PC-3 (cell line): Measurements from ENCODE around the gene GAMT. TPM values are rescaled to one million over a fixed set of nuclear protein-coding genes. Genes with fewer than 3 reads are reported as not detected.

Experiments
- ATAC-seq: fragments of 200-7000 bp; cut with Tn5 transposase; 2 replicates; pipeline ENCODE4 v1.9.1; 2020; ENCODE audit warnings: mild to moderate bottlenecking, moderate library complexity
- BruUV-seq: library from RNA; stranded (reverse); fragments of 400-500 nt; replicated peaks from 2 replicates; lab custom pipeline; 2021; lab: Mats Ljungman, UMichigan
- CTCF ChIA-PET: fragments of 300-600 bp; sonication (Branson Sonifier 250); formaldehyde crosslinking; loops from one replicate; lab custom pipeline; 2022; ENCODE audit warnings: antibody characterized with exemption; lab: Charles Lee
- POLR2A ChIA-PET: fragments of 300-600 bp; sonication (Branson Sonifier 250); formaldehyde crosslinking; loops from one replicate; lab custom pipeline; 2022; ENCODE audit warnings: antibody characterized with exemption; ENCODE audit not compliant: unreplicated experiment; lab: Charles Lee
- DNase-seq: peaks from one replicate; pipeline ENCODE4 v3.0.0-alpha.2; 2015
- H2AFZ ChIP-seq: fragments of 300-600 bp; sonication (generic); 2 replicates; pipeline ENCODE4 v1.6.0; 2016; ENCODE audit warnings: antibody characterized with exemption, low read length
- H3F3A ChIP-seq: fragments of 300-600 bp; sonication (generic); one replicate; pipeline ENCODE4 v1.6.0; 2017; ENCODE audit warnings: antibody characterized with exemption, low read length, control low read depth, mild to moderate bottlenecking; ENCODE audit not compliant: unreplicated experiment
- H3K27ac ChIP-seq: fragments of 300-600 bp; sonication (generic); 2 replicates; pipeline ENCODE4 v1.5.1; 2016; ENCODE audit warnings: mild to moderate bottlenecking, low read length
- H3K27me3 ChIP-seq: fragments of 300-600 bp; sonication (generic); 2 replicates; pipeline ENCODE4 v1.6.1; 2016; ENCODE audit warnings: low read length, mixed read lengths
- H3K36me3 ChIP-seq: fragments of 300-600 bp; sonication (generic); 2 replicates; pipeline ENCODE4 v1.6.1; 2016; ENCODE audit warnings: low read depth, mixed run types, low read length, mixed read lengths
- H3K4me1 ChIP-seq: fragments of 300-600 bp; sonication (generic); 2 replicates; pipeline ENCODE4 v1.5.1; 2016; ENCODE audit warnings: low read length; ENCODE audit not compliant: insufficient read depth
- H3K4me2 ChIP-seq: fragments of 300-600 bp; sonication (generic); 2 replicates; pipeline ENCODE4 v1.6.0; 2016; ENCODE audit warnings: low read length
- H3K4me3 ChIP-seq: fragments of 300-600 bp; sonication (generic); 2 replicates; pipeline ENCODE4 v1.5.1; 2016; ENCODE audit warnings: mild to moderate bottlenecking, low read length, mixed read lengths
- H3K79me2 ChIP-seq: fragments of 300-600 bp; sonication (generic); 2 replicates; pipeline ENCODE4 v1.6.1; 2017; ENCODE audit warnings: low read length, mixed read lengths
- H3K9ac ChIP-seq: fragments of 300-600 bp; sonication (generic); 2 replicates; pipeline ENCODE4 v1.6.0; 2016; ENCODE audit warnings: mild to moderate bottlenecking, low read length
- H3K9me2 ChIP-seq: fragments of 300-600 bp; sonication (generic); replicated peaks from 2 replicates; pipeline ENCODE4 v1.6.1; 2016; ENCODE audit warnings: mixed run types, low read length, mixed read lengths
- H3K9me3 ChIP-seq: fragments of 300-600 bp; sonication (generic); 2 replicates; pipeline ENCODE4 v1.6.1; 2016; ENCODE audit warnings: low read length, mixed read lengths
- H4K20me1 ChIP-seq: fragments of 300-600 bp; sonication (generic); 2 replicates; pipeline ENCODE4 v1.6.1; 2016; ENCODE audit warnings: low read length, mixed read lengths
- EZH2 ChIP-seq: fragments of 300-600 bp; sonication (generic); IDR thresholded peaks from one replicate; pipeline ENCODE4 v1.6.1; 2017; ENCODE audit warnings: antibody characterized with exemption, mild to moderate bottlenecking, low read length; ENCODE audit not compliant: unreplicated experiment
- EZH2phosphoT487 ChIP-seq: fragments of 300-600 bp; sonication (generic); IDR thresholded peaks from 2 replicates; pipeline ENCODE4 v1.6.1; 2018; ENCODE audit warnings: mild to moderate bottlenecking, antibody characterized with exemption, low read length, borderline replicate concordance
- intact Hi-C: fragments of 100-400 bp; cut with micrococcal nuclease; formaldehyde crosslinking; loops from 2 replicates; pipeline ENCODE4 v1.9.0; 2023
- total RNA-seq: library from RNA; depleted of rRNA; stranded (reverse); fragments of >200 nt; gene quantifications from 2 replicates; pipeline ENCODE4 v1.2.3, GENCODE V29; 2014
- TF ChIP-seq, protein P1 (sequence below): fragments of 300-600 bp; sonication (generic); conservative IDR thresholded peaks from 2 replicates; pipeline ENCODE4 v1.5.1; 2017; ENCODE audit warnings: antibody characterized with exemption, low read depth, mild to moderate bottlenecking, low read length

Gene GAMT
- total RNA-seq, 1 experiment from 2014 or later: 75.6 TPM

- TF ChIP-seq, protein P1, sequence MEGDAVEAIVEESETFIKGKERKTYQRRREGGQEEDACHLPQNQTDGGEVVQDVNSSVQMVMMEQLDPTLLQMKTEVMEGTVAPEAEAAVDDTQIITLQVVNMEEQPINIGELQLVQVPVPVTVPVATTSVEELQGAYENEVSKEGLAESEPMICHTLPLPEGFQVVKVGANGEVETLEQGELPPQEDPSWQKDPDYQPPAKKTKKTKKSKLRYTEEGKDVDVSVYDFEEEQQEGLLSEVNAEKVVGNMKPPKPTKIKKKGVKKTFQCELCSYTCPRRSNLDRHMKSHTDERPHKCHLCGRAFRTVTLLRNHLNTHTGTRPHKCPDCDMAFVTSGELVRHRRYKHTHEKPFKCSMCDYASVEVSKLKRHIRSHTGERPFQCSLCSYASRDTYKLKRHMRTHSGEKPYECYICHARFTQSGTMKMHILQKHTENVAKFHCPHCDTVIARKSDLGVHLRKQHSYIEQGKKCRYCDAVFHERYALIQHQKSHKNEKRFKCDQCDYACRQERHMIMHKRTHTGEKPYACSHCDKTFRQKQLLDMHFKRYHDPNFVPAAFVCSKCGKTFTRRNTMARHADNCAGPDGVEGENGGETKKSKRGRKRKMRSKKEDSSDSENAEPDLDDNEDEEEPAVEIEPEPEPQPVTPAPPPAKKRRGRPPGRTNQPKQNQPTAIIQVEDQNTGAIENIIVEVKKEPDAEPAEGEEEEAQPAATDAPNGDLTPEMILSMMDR: no peak
- TF ChIP-seq EZH2phosphoT487 (no peak), EZH2 (no peak)
- intact Hi-C loops: no loop called here
- no peak for ATAC-seq
- Histone ChIP-seq H3K9me2 (no peaks in the 10 kb centered on the region), H2AFZ (no peak overlapping the region), H3K27me3 (no peaks in the 10 kb centered on the region), H4K20me1 (no peaks in the 10 kb centered on the region), H3K4me2 (no peak overlapping the region), H3K4me1 (no peaks in the 10 kb centered on the region), H3F3A (no peaks in the 10 kb centered on the region), H3K79me2 (peaks cover 25% of the 10 kb centered on the region), H3K9ac (no peak overlapping the region), H3K36me3 (peaks cover 5% of the 10 kb centered on the region; the same call in 1 of the 2 replicates), H3K27ac (no peak overlapping the region), H3K4me3 (no peak overlapping the region), H3K9me3 (no peaks in the 10 kb centered on the region)
- DNase-seq: no peak
- ChIA-PET POLR2A (no interaction called here), CTCF (no interaction called here)
- no TSS peak for BruUV-seq
These were observed 14.2 kb downstream of the GAMT start for GRCh38 chr19:1386945-1387683.

- no TSS peak for BruUV-seq
- POLR2A ChIA-PET: no interaction called here
These were observed 15.5 kb downstream of the GAMT start for GRCh38 chr19:1385816-1386215.

More at GRCh38 chr19:1385816-1386215, 15.5 kb downstream of the GAMT start:
- H3K9me2 ChIP-seq: no peaks in the 10 kb centered on the region
- TF ChIP-seq EZH2: no peak
- TF ChIP-seq, protein P1: no peak
- H3K79me2 ChIP-seq: peaks cover 25% of the 10 kb centered on the region
- no peak overlapping the region for H2AFZ ChIP-seq
- CTCF ChIA-PET: no interaction called here
- H3K4me3 ChIP-seq: no peak overlapping the region
- intact Hi-C loops: no loop called here
- no peaks in the 10 kb centered on the region for H4K20me1 ChIP-seq
- no peaks in the 10 kb centered on the region for H3K27me3 ChIP-seq
- peaks cover 5% of the 10 kb centered on the region; the same call in 1 of the 2 replicates for H3K36me3 ChIP-seq
- H3K4me2 ChIP-seq: no peak overlapping the region
- ATAC-seq: no peak
- no peak overlapping the region for H3K9ac ChIP-seq
- no peaks in the 10 kb centered on the region for H3F3A ChIP-seq
- DNase-seq: no peak
- no peaks in the 10 kb centered on the region for H3K9me3 ChIP-seq
- H3K27ac ChIP-seq: no peak overlapping the region
- no peaks in the 10 kb centered on the region for H3K4me1 ChIP-seq
